GM12878 (cell line): ENCODE results near the gene PTPRJ.

Source experiments
- CTCF ChIP-seq, 3 experiments: IDR thresholded peaks in 2 of 3; conservative IDR thresholded peaks in 1 of 3; 2 replicates each; pipeline ENCODE4 v1.5.1; 2011; ENCODE audit warnings: low read depth in 3 of 3, low read length in 3 of 3, mild to moderate bottlenecking in 3 of 3, control low read depth in 2 of 3, moderate library complexity in 2 of 3, inconsistent platforms in 1 of 3, mixed read lengths in 1 of 3; ENCODE audit not compliant: control insufficient read depth in 2 of 3, insufficient read depth in 1 of 3; ENCODE audit errors: extremely low read depth in 1 of 3
- ESRRA ChIP-seq: IDR thresholded peaks from 2 replicates; pipeline ENCODE4 v1.6.1; 2012; ENCODE audit warnings: mild to moderate bottlenecking, low read length, improper control_type of control experiment
- GABPA ChIP-seq: IDR thresholded peaks from 2 replicates; pipeline ENCODE4 v1.6.1; 2014; ENCODE audit warnings: antibody characterized with exemption, low read depth, mild to moderate bottlenecking, inconsistent platforms
- GATAD2B ChIP-seq: fragments of 450-650 bp; conservative IDR thresholded peaks from 2 replicates; pipeline ENCODE4 v1.6.1; 2017; ENCODE audit warnings: low read depth, mild to moderate bottlenecking, moderate library complexity
- IKZF1 ChIP-seq: fragments of 450-650 bp; conservative IDR thresholded peaks from 2 replicates; pipeline ENCODE4 v1.6.1; 2017; ENCODE audit warnings: antibody characterized with exemption, mild to moderate bottlenecking
- MLLT1 ChIP-seq: fragments of 450-650 bp; IDR thresholded peaks from 2 replicates; pipeline ENCODE4 v1.6.1; 2016; ENCODE audit warnings: mild to moderate bottlenecking
- SKIL ChIP-seq: fragments of 450-650 bp; IDR thresholded peaks from 2 replicates; pipeline ENCODE4 v1.6.1; 2017; ENCODE audit warnings: mild to moderate bottlenecking, low read depth, inconsistent platforms; ENCODE audit not compliant: poor library complexity, severe bottlenecking

GRCh38 chr11:47986742-47987141 lies 6.4 kb downstream of the PTPRJ start:
- TF ChIP-seq IKZF1 (no peak), CTCF (IDR thresholded peaks at IDR 0.05 in 2 of 3, conservative IDR thresholded peaks at IDR 0.05 in 1 of 3; ENCODE audit: control insufficient read depth in 2 of 3, extremely low read depth in 1 of 3, insufficient read depth in 1 of 3, low read depth in 3 of 3, low read length in 3 of 3) (no peak), GATAD2B (no peak), MLLT1 (no peak), SKIL (no peak), GABPA (no peak), ESRRA (no peak)
